ENCODE data around the gene RIMBP3C.
"Not testable (repeated sequence)": the region's sequence is repeated elsewhere in the genome, so short reads cannot be mapped to it uniquely, and the experiment has no call there.

DNA sequence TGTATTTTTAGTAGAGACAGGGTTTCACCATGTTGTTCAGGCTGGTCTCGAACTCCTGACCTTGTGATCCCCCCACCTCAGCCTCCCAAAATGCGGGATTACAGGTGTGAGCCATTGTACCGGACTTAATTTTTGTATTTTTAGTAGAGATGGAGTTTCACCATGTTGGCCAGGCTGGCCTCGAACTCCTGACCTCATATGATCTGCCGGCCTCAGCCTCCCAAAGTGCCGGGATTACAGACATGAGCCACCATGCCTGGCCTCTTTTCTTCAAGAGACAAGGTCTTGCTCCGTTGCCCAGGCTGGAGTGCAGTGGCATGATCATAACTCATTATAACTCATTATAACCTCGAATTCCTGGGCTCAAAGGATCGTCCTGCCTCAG is 29.4 kb upstream of the RIMBP3C start:
- not testable (repeated sequence) for TF ChIP-seq POLR2A, EP300 (IDR thresholded peaks at IDR 0.05)
- TF ChIP-seq, protein P1, sequence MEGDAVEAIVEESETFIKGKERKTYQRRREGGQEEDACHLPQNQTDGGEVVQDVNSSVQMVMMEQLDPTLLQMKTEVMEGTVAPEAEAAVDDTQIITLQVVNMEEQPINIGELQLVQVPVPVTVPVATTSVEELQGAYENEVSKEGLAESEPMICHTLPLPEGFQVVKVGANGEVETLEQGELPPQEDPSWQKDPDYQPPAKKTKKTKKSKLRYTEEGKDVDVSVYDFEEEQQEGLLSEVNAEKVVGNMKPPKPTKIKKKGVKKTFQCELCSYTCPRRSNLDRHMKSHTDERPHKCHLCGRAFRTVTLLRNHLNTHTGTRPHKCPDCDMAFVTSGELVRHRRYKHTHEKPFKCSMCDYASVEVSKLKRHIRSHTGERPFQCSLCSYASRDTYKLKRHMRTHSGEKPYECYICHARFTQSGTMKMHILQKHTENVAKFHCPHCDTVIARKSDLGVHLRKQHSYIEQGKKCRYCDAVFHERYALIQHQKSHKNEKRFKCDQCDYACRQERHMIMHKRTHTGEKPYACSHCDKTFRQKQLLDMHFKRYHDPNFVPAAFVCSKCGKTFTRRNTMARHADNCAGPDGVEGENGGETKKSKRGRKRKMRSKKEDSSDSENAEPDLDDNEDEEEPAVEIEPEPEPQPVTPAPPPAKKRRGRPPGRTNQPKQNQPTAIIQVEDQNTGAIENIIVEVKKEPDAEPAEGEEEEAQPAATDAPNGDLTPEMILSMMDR (IDR thresholded peaks at IDR 0.05), result not testable (repeated sequence)
